SU-DHL-6 (cell line): Measurements from ENCODE around the gene TTC13.

ENCODE experiments used
- H2AFZ ChIP-seq: fragments of 200-600 bp; sonication (generic); 2 replicates; pipeline ENCODE4 v1.6.1; 2014; ENCODE audit warnings: low read depth, mild to moderate bottlenecking, moderate library complexity, mixed read lengths, antibody characterized with exemption, low read length; ENCODE audit not compliant: severe bottlenecking
- H3F3A ChIP-seq: fragments of 200-600 bp; shearing (Covaris generic); 2 replicates; pipeline ENCODE4 v1.6.0; 2016; ENCODE audit warnings: antibody characterized with exemption, mild to moderate bottlenecking; ENCODE audit not compliant: insufficient read depth
- H3K27ac ChIP-seq: fragments of 200-600 bp; sonication (generic); 2 replicates; pipeline ENCODE4 v1.5.1; 2016; ENCODE audit warnings: low read depth, mild to moderate bottlenecking, low read length, moderate library complexity, mixed read lengths
- H3K27me3 ChIP-seq: fragments of 200-600 bp; sonication (generic), shearing (Covaris generic); 2 replicates; pipeline ENCODE4 v1.6.0; 2014; ENCODE audit warnings: mild to moderate bottlenecking, low read length
- H3K36me3 ChIP-seq: fragments of 200-600 bp; sonication (generic); 2 replicates; pipeline ENCODE4 v1.6.1; 2014; ENCODE audit warnings: mild to moderate bottlenecking, low read length, mixed read lengths
- H3K4me2 ChIP-seq: fragments of 300-600, 200-600 bp; shearing (Covaris generic), sonication (generic); 2 replicates; pipeline ENCODE4 v1.6.0; 2014; ENCODE audit warnings: low read length, low read depth, mild to moderate bottlenecking; ENCODE audit not compliant: poor library complexity, severe bottlenecking
- H3K4me3 ChIP-seq: fragments of 200-600 bp; sonication (generic); 2 replicates; pipeline ENCODE4 v1.5.1; 2014; ENCODE audit warnings: antibody characterized with exemption, low read length, mild to moderate bottlenecking, mixed read lengths; ENCODE audit not compliant: insufficient read depth, poor library complexity, severe bottlenecking
- H3K79me2 ChIP-seq: fragments of 200-600 bp; sonication (generic); 2 replicates; pipeline ENCODE4 v1.6.1; 2014; ENCODE audit warnings: mild to moderate bottlenecking, low read length, moderate library complexity; ENCODE audit not compliant: insufficient read depth
- H3K9ac ChIP-seq: fragments of 200-600 bp; sonication (generic); 2 replicates; pipeline ENCODE4 v1.7.0; 2014; ENCODE audit warnings: mild to moderate bottlenecking, low read length
- H3K9me2 ChIP-seq: fragments of 200-600 bp; sonication (generic); replicated peaks from 2 replicates; pipeline ENCODE4 v1.6.1; 2014; ENCODE audit warnings: low read length; ENCODE audit not compliant: insufficient read depth
- H3K9me3 ChIP-seq: fragments of 200-600 bp; sonication (generic); 2 replicates; pipeline ENCODE4 v1.6.1; 2014; ENCODE audit warnings: low read length, mixed read lengths; ENCODE audit not compliant: insufficient read depth
- H4K20me1 ChIP-seq: fragments of 200-600 bp; sonication (generic); 2 replicates; pipeline ENCODE4 v1.6.1; 2014; ENCODE audit warnings: low read depth, mild to moderate bottlenecking, antibody characterized with exemption, low read length, moderate library complexity, mixed read lengths
- EZH2phosphoT487 ChIP-seq: fragments of 200-600 bp; sonication (generic), shearing (Covaris generic); conservative IDR thresholded peaks from 2 replicates; pipeline ENCODE4 v1.6.1; 2018; ENCODE audit warnings: mild to moderate bottlenecking, antibody characterized with exemption, low read length, moderate library complexity, mixed read lengths
- TF ChIP-seq, protein P1 (sequence below): fragments of 200-600 bp; sonication (generic); IDR thresholded peaks from one replicate; pipeline ENCODE4 v1.5.1; 2017; ENCODE audit warnings: antibody characterized with exemption, mild to moderate bottlenecking, low read length, moderate library complexity; ENCODE audit not compliant: insufficient read depth, poor library complexity, severe bottlenecking

Gene TTC13

DNA sequence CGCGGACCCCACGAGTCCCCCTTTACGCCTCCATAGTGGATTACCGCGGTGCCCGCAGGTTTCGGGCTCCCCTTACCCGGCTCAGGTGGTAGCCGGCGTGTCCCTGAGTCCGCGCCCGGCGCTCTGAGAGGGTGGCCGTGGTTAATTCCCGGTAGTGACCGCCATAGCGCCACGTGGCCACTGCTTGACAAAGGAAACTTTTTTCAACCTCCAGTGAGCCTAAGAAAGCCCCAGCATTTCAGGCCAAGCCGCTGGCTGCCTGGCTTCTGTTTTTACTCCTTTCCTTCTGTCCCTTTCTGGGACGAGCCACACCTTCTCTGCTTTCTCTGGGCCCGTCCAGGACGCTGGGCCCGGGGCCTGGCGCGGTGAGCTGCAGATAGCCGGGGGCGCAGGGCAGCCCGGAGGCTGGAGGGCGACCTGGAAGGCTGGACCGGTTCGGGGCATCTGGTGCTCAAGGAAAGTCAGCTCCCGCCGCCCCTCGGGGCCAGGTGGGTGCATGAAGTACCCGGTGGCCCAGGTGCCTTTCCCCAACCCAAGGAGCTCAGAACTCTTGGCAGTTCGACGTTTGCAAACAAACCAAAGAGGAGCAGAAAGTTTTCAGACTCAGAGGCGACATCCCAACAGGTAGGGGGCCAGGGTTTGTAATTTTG, 109.8 kb downstream of the TTC13 start:
- peak overlapping the region; percentile 98 for H2AFZ ChIP-seq
- H3K27ac ChIP-seq = no peak overlapping the region
- H4K20me1 ChIP-seq = no peaks in the 10 kb centered on the region
- H3K27me3 ChIP-seq = no peaks in the 10 kb centered on the region
- TF ChIP-seq, protein P1, sequence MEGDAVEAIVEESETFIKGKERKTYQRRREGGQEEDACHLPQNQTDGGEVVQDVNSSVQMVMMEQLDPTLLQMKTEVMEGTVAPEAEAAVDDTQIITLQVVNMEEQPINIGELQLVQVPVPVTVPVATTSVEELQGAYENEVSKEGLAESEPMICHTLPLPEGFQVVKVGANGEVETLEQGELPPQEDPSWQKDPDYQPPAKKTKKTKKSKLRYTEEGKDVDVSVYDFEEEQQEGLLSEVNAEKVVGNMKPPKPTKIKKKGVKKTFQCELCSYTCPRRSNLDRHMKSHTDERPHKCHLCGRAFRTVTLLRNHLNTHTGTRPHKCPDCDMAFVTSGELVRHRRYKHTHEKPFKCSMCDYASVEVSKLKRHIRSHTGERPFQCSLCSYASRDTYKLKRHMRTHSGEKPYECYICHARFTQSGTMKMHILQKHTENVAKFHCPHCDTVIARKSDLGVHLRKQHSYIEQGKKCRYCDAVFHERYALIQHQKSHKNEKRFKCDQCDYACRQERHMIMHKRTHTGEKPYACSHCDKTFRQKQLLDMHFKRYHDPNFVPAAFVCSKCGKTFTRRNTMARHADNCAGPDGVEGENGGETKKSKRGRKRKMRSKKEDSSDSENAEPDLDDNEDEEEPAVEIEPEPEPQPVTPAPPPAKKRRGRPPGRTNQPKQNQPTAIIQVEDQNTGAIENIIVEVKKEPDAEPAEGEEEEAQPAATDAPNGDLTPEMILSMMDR = no peak
- no peak for TF ChIP-seq EZH2phosphoT487
- H3K4me3 ChIP-seq = peak overlapping the region; percentile 50
- H3K9me3 ChIP-seq = no peaks in the 10 kb centered on the region
- H3F3A ChIP-seq = no peaks in the 10 kb centered on the region
- peak overlapping the region; percentile 58 for H3K4me2 ChIP-seq
- H3K36me3 ChIP-seq = no peaks in the 10 kb centered on the region
- no peaks in the 10 kb centered on the region for H3K9me2 ChIP-seq
- H3K79me2 ChIP-seq = no peaks in the 10 kb centered on the region
- peak overlapping the region; percentile 53; the same call in 1 of the 2 replicates for H3K9ac ChIP-seq

DNA sequence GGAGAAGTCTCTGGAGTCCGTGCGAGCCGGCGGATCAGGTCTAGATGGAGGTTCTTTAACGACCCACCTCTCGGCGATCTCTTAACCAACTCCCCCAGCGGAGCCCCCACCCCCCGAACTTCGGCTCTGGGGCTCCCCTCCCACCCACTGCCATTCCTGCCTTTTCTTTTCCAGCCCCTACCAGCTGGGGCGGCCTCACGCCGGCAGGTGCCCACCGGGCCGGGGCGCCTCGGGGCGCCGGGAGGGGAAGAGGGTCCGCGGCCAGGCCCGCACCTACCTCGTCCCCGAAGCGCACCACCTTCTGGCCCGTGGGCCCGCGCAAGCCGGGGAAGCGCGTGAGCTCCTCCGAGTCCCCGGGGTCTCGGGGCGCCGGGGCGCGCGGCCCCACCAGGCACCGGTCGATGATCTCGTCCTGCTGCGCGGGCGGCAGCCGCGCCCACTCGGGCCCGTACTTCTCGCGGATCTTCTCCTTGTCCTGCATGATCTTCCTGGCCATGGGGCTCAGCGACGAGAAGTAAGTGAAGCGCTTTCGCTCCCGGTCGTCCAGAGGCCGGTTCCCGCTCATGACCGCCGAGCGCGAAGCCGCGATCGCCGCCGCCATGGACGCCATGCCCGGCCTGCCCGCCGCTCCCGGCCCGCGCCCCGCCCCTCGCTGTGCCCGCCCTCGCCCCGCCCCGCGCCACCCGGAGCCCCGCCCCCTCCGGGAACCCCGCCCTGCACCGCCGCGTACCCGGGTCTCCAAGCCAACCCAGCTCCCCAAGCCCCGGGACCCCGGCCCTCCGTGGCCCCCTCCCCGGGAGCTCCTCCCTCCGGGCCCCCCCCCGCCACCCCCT, 110.5 kb downstream of the TTC13 start, which contains the start of gene C1orf198:
Gene C1orf198 (minus strand): TSS at position 619 of the 833 bp plus-strand sequence. CDS start 9 bp downstream, at position 610.
- H3K27me3 ChIP-seq = no peaks in the 10 kb centered on the region
- TF ChIP-seq, protein P1 = no peak
- no peak for TF ChIP-seq EZH2phosphoT487
- no peaks in the 10 kb centered on the region for H3K36me3 ChIP-seq
- H3K9me3 ChIP-seq = no peaks in the 10 kb centered on the region
- H3F3A ChIP-seq = no peaks in the 10 kb centered on the region
- no peaks in the 10 kb centered on the region for H3K9me2 ChIP-seq
- H3K4me3 ChIP-seq = peak within 1 kb of the TSS; percentile 59
- H3K79me2 ChIP-seq = no peaks in the 10 kb centered on the region
- no peak within 1 kb of the TSS for H3K27ac ChIP-seq
- H4K20me1 ChIP-seq = no peaks in the 10 kb centered on the region
- peak within 1 kb of the TSS; percentile 98 for H2AFZ ChIP-seq
- H3K9ac ChIP-seq = peak within 1 kb of the TSS; percentile 53
- peak within 1 kb of the TSS; percentile 65 for H3K4me2 ChIP-seq

DNA sequence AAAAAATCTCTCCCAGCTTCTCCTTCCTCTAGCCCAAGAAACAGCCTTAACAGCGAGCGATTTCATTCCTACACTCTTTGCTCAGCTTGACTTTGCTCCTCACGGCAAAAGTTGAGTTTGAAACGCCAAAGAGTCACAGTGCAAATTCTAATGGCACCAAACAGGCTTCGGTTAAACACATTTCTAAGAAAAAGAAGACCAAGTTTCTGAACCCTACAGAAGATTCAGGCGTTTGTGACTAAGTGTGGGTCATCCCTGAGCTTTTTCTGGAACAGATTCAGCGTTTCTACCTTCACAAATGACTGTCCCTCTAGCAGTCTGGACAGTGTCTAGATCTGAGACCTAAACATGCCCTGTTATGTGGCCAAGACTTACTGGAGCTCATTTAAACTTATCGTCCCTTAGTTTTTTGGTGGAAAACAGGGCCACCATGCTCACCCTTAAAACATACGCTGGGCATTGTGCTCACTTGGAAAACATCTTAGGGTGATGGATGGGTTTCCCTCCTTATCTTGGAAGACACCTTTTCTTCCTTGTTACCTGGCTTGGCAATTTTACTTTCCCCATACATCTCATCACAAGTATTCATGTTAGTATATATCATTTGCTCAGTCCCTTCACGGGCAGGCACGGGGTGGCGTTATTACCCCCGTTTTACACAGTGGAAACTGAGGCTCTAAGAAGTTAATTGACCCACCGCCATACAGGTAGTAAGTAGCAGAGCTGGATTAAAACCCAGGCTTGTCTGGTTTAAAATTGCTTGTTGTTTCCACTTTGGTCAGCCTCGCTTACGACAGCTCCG, 111.4 kb downstream of the TTC13 start:
- Histone ChIP-seq H2AFZ (no peak overlapping the region), H3K9ac (peak overlapping the region; percentile 52; the same call in 1 of the 2 replicates)
- TF ChIP-seq, protein P1 = no peak
- TF ChIP-seq EZH2phosphoT487 = no peak

More for the DNA sequence above, 111.4 kb downstream of the TTC13 start:
- H3K79me2 ChIP-seq = no peaks in the 10 kb centered on the region
- H3F3A ChIP-seq = no peaks in the 10 kb centered on the region
- no peak overlapping the region for H3K4me3 ChIP-seq
- no peaks in the 10 kb centered on the region for H3K9me3 ChIP-seq
- peak overlapping the region; percentile 65 for H3K4me2 ChIP-seq
- H3K27ac ChIP-seq = no peak overlapping the region
- no peaks in the 10 kb centered on the region for H3K27me3 ChIP-seq
- no peaks in the 10 kb centered on the region for H3K36me3 ChIP-seq
- H4K20me1 ChIP-seq = no peaks in the 10 kb centered on the region
- H3K9me2 ChIP-seq = no peaks in the 10 kb centered on the region
